Retinal pigment epithelial cell (primary cell): ENCODE data around the gene EMD.
"Not testable (repeated sequence)": the region's sequence is repeated elsewhere in the genome, so short reads cannot be mapped to it uniquely, and the experiment has no call there.

Experiments
- DNase-seq: peaks from one replicate; pipeline ENCODE4 v3.0.0-alpha.2; 2010; ENCODE audit warnings: low read depth
- H3K4me3 ChIP-seq: 2 replicates; pipeline ENCODE4 v1.5.1; 2011; ENCODE audit warnings: mild to moderate bottlenecking, low read length, control low read depth, moderate library complexity
- CTCF ChIP-seq: conservative IDR thresholded peaks from 2 replicates; pipeline ENCODE4 v1.5.1; 2011; ENCODE audit warnings: low read depth, low read length, control low read depth, inconsistent platforms

EMD gene

GRCh38 chrX:154396973-154397887, 18.1 kb downstream of the EMD start:
- no peak for DNase-seq
- TF ChIP-seq CTCF: no peak
- H3K4me3 ChIP-seq: peak overlapping the region; percentile 45

DNA sequence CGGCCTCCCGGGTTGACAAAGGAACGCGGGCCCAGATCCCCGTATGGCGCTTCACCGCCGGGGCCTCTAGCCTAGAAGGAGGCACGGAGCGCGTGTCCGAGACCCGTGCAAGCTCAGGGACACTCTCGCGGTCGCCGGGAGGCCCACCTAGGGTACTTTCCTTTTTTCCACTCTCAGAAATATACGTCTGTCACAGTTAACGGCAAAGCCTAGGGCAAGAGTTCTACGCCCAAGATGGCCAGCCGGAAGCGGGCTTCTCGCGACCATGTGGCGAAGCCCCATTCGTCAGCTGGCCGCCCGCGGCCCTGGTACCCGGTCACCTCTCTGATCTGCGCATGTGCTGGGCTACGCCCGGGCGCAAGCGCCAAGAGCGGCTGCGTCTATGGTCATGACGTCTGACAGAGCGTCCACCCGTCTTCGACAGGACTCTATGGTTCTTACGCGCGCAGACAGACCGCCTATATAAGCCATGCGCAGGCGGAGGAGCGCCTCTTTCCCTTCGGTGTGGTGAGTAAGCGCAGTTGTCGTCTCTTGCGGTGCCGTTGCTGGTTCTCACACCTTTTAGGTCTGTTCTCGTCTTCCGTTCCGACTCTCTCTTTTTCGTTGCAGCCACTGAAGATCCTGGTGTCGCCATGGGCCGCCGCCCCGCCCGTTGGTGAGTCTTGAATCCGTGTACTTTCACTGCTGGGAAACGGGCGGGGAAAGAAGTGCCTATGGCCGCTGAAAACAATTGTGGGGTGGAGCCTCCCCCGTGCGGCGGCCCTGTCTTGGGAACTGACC, 19.0 kb downstream of the EMD start, which contains the start of gene RPL10:
Gene RPL10, plus strand, starts transcription at position 490 of the 780 bp plus-strand sequence. Its CDS starts 143 bp downstream, at position 633.
- peak; percentile 90 for DNase-seq
- H3K4me3 ChIP-seq: peak within 1 kb of the TSS; percentile 88
- TF ChIP-seq CTCF: no peak

- TF ChIP-seq CTCF: peak; percentile 68
- DNase-seq: no peak
- H3K4me3 ChIP-seq: peak overlapping the region; percentile 88
Observed at GRCh38 chrX:154398668-154399526, 19.8 kb downstream of the EMD start.

GRCh38 chrX:154399527-154400368, 20.7 kb downstream of the EMD start:
- no peak for TF ChIP-seq CTCF
- DNase-seq: no peak
- H3K4me3 ChIP-seq: peak overlapping the region; percentile 88

- H3K4me3 ChIP-seq: peak overlapping the region; percentile 88
- not testable (repeated sequence) for DNase-seq
Observed at GRCh38 chrX:154400369-154400817, 21.3 kb downstream of the EMD start.

- H3K4me3 ChIP-seq: no peak overlapping the region
- TF ChIP-seq CTCF: no peak
- no peak for DNase-seq
Observed at GRCh38 chrX:154401045-154401799, 22.1 kb downstream of the EMD start.
